MM.1S (cell line): Measurements from ENCODE around the gene ABHD1.

Experiments
- CTCF ChIP-seq: fragments of 300-600 bp; sonication (generic); IDR thresholded peaks from 2 replicates; pipeline ENCODE4 v1.5.1; 2016; ENCODE audit warnings: antibody characterized with exemption, low read length, mixed read lengths
- EZH2 ChIP-seq: fragments of 300-600 bp; sonication (generic); optimal IDR thresholded peaks from 2 replicates; pipeline ENCODE3; 2017; ENCODE audit warnings: low read depth, mild to moderate bottlenecking, antibody characterized with exemption, low read length, mixed read lengths

- TF ChIP-seq EZH2, result no peak
- no peak for TF ChIP-seq CTCF
These were observed 54.9 kb downstream of the ABHD1 start for GRCh38 chr2:27178469-27178868.
